HUES64 (cell line): Measurements from ENCODE around the gene SYNE1.
"Not testable (repeated sequence)": the region's sequence is repeated elsewhere in the genome, so short reads cannot be mapped to it uniquely, and the experiment has no call there.

Experiments
- H3K27ac ChIP-seq: 2 replicates; pipeline ENCODE4 v1.7.0; 2013; ENCODE audit warnings: low read depth, low read length, inconsistent platforms
- H3K27me3 ChIP-seq: 2 replicates; pipeline ENCODE4 v1.6.1; 2013; ENCODE audit warnings: mild to moderate bottlenecking, low read length; ENCODE audit not compliant: insufficient read depth
- H3K36me3 ChIP-seq: 2 replicates; pipeline ENCODE4 v1.6.1; 2013; ENCODE audit warnings: mild to moderate bottlenecking, low read length; ENCODE audit not compliant: insufficient read depth
- H3K4me1 ChIP-seq: 2 replicates; pipeline ENCODE4 v1.6.1; 2013; ENCODE audit warnings: mild to moderate bottlenecking, low read length, moderate library complexity; ENCODE audit not compliant: insufficient read depth
- H3K4me3 ChIP-seq: 2 replicates; pipeline ENCODE4 v1.5.1; 2013; ENCODE audit warnings: mild to moderate bottlenecking, low read length, moderate library complexity
- H3K9ac ChIP-seq: 2 replicates; pipeline ENCODE4 v1.6.1; 2013; ENCODE audit warnings: mild to moderate bottlenecking, low read depth, low read length
- H3K9me3 ChIP-seq: 2 replicates; pipeline ENCODE4 v1.6.1; 2013; ENCODE audit warnings: low read depth, low read length; ENCODE audit not compliant: insufficient read depth
- WGBS: fragments of 150-250, 120-280 bp; methylation state at CpG from one replicate; pipeline ENCODE4 v1.1.7; 2013; ENCODE audit warnings: missing lambda C conversion rate; 5-methylcytosine and 5-hydroxymethylcytosine counted together

SYNE1 gene

DNA sequence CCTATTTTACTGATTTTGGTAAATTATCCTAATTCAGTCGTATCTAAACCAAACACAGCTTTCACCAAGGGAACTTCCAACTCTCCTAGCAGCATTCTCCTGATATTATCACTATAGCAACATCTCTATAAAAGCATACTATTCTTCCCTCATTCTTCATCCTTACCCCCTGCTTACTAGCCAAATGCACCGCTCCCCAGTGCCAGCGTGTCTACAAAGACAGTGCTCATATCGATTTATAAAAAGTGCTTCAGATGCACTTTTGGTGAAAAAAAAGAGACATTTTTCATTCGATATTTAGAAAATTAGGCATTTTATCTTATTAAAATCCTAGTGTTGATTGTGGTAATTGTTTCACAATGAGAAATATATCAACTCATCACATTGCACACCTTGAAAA lies 74.0 kb downstream of the SYNE1 start:
- H3K27ac ChIP-seq, result no peak overlapping the region
- 95% methylated on average over 5 of the region's 5 CpGs for WGBS
- H3K9ac ChIP-seq, result no peak overlapping the region
- H3K4me1 ChIP-seq, result no peaks in the 10 kb centered on the region
- H3K9me3 ChIP-seq, result no peaks in the 10 kb centered on the region
- no peak overlapping the region for H3K4me3 ChIP-seq
- H3K27me3 ChIP-seq, result no peaks in the 10 kb centered on the region
- no peaks in the 10 kb centered on the region for H3K36me3 ChIP-seq

- not testable (repeated sequence) for H3K36me3 ChIP-seq, H3K27me3 ChIP-seq, H3K4me3 ChIP-seq, H3K9ac ChIP-seq, H3K9me3 ChIP-seq, H3K27ac ChIP-seq, H3K4me1 ChIP-seq
- 100% methylated on average over 1 of the region's 1 CpG for WGBS
Observed at GRCh38 chr6:152558798-152559197, 78.4 kb downstream of the SYNE1 start.

DNA sequence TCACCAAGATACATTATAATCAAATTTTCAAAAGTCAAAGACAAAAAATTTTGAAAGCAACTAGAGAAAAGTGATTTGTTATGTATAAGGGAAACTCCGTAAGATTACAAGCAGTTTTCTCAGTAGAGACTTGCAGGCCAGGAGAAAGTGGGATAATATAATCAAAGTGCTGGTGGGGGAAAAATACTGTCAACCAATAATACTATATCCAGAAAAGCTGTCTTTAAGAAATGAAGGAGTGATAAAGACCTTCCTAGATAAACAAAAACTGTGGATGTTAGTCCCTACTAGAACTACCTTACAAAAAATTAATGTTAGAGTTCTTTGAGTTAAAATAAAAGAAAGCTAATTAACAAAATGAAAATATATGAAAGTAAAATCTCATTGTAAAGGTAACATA lies 79.7 kb downstream of the SYNE1 start:
- peaks cover 3% of the 10 kb centered on the region; the same call in 1 of the 2 replicates for H3K9me3 ChIP-seq
- no peaks in the 10 kb centered on the region for H3K4me1 ChIP-seq
- WGBS, result 94% methylated on average over 1 of the region's 1 CpG
- no peaks in the 10 kb centered on the region for H3K27me3 ChIP-seq
- no peak overlapping the region for H3K27ac ChIP-seq
- no peak overlapping the region for H3K9ac ChIP-seq
- H3K36me3 ChIP-seq, result no peaks in the 10 kb centered on the region
- no peak overlapping the region for H3K4me3 ChIP-seq

GRCh38 chr6:152554851-152555250 lies 82.3 kb downstream of the SYNE1 start:
- peaks cover 3% of the 10 kb centered on the region; the same call in 1 of the 2 replicates for H3K9me3 ChIP-seq
- H3K27ac ChIP-seq, result no peak overlapping the region
- WGBS, result no CpG with 5 or more reads among the region's 1 CpG
- H3K36me3 ChIP-seq, result no peaks in the 10 kb centered on the region
- no peaks in the 10 kb centered on the region for H3K4me1 ChIP-seq
- no peaks in the 10 kb centered on the region for H3K27me3 ChIP-seq
- H3K9ac ChIP-seq, result no peak overlapping the region
- H3K4me3 ChIP-seq, result no peak overlapping the region

DNA sequence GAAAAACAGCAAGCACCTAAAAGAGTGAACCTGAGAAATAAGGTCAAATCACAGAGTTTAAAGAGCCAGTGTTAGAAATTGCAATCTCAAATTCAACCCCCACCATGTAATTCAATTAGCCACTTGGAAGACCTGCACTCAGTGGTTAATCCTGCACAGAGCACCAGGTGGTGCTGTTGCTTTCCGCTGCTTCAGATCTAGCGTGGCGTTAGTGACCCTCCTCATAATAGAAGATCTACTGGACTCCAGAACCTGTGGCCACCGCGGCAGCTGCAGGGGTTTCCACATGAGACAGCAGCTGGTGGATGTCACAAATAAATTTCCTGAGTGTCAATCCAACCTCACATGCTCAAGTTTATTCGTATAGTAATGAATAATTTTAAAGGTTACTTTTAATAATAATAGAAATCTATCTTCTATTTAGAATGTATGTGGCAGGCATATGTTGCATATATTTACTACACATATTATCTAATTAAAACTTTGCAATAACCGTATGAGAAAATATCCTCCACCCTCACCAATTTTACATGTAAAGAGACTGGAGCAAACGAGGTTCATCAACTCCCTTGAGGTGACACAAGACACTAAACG lies 84.4 kb downstream of the SYNE1 start:
- Histone ChIP-seq H3K36me3 (no peaks in the 10 kb centered on the region), H3K4me1 (no peaks in the 10 kb centered on the region), H3K4me3 (no peak overlapping the region), H3K27ac (no peak overlapping the region), H3K27me3 (no peaks in the 10 kb centered on the region), H3K9ac (no peak overlapping the region), H3K9me3 (peaks cover 3% of the 10 kb centered on the region; the same call in 1 of the 2 replicates)
- 43% methylated on average over 8 of the region's 9 CpGs for WGBS

DNA sequence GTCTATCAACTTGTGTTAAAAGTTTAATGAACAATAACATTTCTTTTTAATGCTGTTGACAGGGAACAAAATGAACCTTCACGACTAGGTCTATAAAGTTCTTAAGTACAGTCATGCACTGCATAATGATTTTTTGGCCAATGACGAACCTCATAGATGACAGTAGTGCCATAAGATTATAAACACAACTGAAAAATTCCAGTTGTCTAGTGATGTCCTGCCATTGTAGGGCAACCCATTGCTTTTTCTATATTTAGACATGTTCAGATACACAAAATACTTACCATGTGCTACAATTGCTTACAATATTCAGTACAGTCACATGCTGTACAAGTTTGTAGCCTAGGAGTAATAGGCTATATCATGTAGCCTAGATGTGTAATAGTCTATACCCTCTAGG lies 93.6 kb downstream of the SYNE1 start:
- H3K27me3 ChIP-seq, result no peaks in the 10 kb centered on the region
- WGBS, result 84% methylated on average over 2 of the region's 2 CpGs
- no peak overlapping the region for H3K27ac ChIP-seq
- no peaks in the 10 kb centered on the region for H3K4me1 ChIP-seq
- H3K9me3 ChIP-seq, result no peaks in the 10 kb centered on the region
- H3K4me3 ChIP-seq, result no peak overlapping the region
- no peak overlapping the region for H3K9ac ChIP-seq
- H3K36me3 ChIP-seq, result no peaks in the 10 kb centered on the region

DNA sequence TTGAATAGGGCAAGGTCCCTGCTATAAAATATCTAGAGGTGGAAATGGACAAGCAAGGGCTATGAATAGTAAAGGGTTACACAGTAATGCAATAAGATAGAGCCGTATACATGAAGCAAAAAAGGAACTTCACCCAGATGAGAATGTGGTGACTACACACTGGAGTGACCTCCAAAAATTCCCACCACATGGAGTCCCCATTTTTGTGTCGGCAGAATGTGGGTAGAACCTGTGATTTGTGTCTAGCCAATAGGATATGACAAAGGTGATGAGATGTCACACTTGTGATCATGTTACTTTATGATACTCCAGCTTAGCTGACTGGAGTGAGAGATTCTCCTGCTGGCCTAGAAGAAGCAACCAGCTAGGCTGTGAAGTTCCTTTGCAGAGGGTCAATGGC lies 96.8 kb downstream of the SYNE1 start:
- H3K27me3 ChIP-seq, result no peaks in the 10 kb centered on the region
- WGBS, result 93% methylated on average over 2 of the region's 2 CpGs
- no peak overlapping the region for H3K9ac ChIP-seq
- no peaks in the 10 kb centered on the region for H3K9me3 ChIP-seq
- no peak overlapping the region for H3K4me3 ChIP-seq
- no peaks in the 10 kb centered on the region for H3K4me1 ChIP-seq
- no peak overlapping the region for H3K27ac ChIP-seq
- H3K36me3 ChIP-seq, result no peaks in the 10 kb centered on the region

DNA sequence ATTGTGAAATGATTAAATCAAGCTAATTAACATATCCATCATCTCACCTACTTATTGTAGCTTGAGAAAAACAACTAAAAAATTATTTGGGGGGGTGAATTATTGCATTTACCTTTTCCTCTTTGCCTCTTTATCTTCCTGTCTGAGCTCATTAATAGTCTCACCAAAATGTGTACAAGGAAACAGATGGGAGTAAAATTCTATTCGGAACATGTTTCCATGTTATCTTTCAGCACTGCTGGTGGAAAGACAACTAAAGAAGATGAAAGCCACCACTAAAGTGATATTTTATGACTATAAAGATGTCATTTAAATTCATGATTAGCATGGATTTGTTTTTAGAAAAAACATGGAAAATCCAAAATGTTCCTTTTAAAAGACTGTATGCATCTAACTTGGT lies 102.6 kb downstream of the SYNE1 start:
- WGBS, result 100% methylated on average over 1 of the region's 1 CpG
- no peak overlapping the region for H3K9ac ChIP-seq
- no peak overlapping the region for H3K4me3 ChIP-seq
- H3K27me3 ChIP-seq, result no peaks in the 10 kb centered on the region
- no peaks in the 10 kb centered on the region for H3K4me1 ChIP-seq
- H3K9me3 ChIP-seq, result peaks cover 2% of the 10 kb centered on the region; the same call in 1 of the 2 replicates
- H3K36me3 ChIP-seq, result no peaks in the 10 kb centered on the region
- H3K27ac ChIP-seq, result no peak overlapping the region

DNA sequence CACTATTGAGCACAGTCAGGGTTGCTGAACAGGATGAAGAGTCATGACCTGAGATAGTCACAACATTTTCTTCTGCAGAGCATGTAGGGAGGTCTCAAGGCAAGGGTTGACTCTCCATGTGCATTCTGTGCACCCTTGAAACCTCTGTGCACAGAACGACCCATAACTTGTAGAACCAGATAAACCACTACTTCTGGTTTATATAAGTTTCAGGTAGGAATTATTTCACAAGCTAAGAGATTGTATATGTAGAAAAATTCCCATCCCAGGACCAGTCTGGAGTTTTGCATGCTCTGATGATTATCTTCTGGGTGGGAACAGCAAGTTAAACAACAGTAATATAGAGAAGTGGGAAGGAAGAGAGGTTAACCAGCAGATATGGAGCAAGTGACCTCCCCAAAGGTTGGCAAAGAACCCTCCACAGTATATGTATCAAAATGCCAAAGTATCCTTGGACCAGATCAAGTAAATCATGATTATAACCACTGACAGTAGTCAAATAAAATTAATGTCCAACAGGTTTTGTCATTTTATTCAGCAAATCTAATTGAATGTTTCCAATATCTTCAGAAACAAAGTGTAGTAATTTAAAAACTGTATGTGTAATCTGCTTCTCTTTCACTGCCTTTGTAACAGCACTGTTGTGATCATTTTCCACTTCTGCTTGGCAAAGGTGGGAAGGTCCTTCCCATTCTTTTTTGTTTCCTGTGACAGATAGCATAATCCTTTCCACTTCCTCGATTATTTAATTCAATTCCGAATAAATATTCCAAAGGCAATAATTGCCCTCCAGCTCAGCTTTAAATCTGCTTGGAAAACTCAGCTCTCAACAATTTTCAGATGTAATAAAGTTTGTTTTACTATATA lies 104.4 kb downstream of the SYNE1 start:
- H3K4me1 ChIP-seq, result no peaks in the 10 kb centered on the region
- WGBS, result 91% methylated on average over 3 of the region's 3 CpGs

DNA sequence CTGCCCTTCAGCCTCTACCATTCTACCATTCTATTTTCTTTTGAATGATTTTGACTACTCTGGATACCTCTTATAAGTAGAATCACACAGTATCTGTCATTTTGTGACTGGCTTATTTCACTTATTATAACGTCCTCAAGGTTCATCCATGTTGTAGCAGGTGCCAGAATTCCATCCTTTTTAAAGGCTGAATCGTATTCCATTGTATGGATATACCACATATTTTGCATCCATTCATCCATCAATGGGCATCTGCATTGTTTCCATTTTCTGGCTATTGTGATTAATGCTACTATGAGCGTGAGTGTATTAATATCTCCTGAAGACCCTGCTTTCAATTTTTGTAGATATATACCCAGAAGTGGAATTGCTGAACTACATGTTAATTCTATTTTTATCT lies 105.5 kb downstream of the SYNE1 start:
- H3K9me3 ChIP-seq, result peaks cover 2% of the 10 kb centered on the region; the same call in 1 of the 2 replicates
- H3K4me3 ChIP-seq, result no peak overlapping the region
- no peak overlapping the region for H3K27ac ChIP-seq
- no peaks in the 10 kb centered on the region for H3K4me1 ChIP-seq
- no peaks in the 10 kb centered on the region for H3K36me3 ChIP-seq
- no peak overlapping the region for H3K9ac ChIP-seq
- 89% methylated on average over 2 of the region's 3 CpGs for WGBS
- H3K27me3 ChIP-seq, result no peaks in the 10 kb centered on the region

More for the DNA sequence above, 104.4 kb downstream of the SYNE1 start:
- H3K4me3 ChIP-seq, result no peak overlapping the region
- no peaks in the 10 kb centered on the region for H3K27me3 ChIP-seq
- H3K9me3 ChIP-seq, result peaks cover 2% of the 10 kb centered on the region; the same call in 1 of the 2 replicates
- no peak overlapping the region for H3K27ac ChIP-seq
- H3K9ac ChIP-seq, result no peak overlapping the region
- no peaks in the 10 kb centered on the region for H3K36me3 ChIP-seq

GRCh38 chr6:152529369-152529768 lies 107.8 kb downstream of the SYNE1 start:
- H3K27ac ChIP-seq, result no peak overlapping the region
- peaks cover 2% of the 10 kb centered on the region; the same call in 1 of the 2 replicates for H3K9me3 ChIP-seq
- H3K36me3 ChIP-seq, result no peaks in the 10 kb centered on the region
- no peak overlapping the region for H3K4me3 ChIP-seq
- no peaks in the 10 kb centered on the region for H3K27me3 ChIP-seq
- no peak overlapping the region for H3K9ac ChIP-seq
- no peaks in the 10 kb centered on the region for H3K4me1 ChIP-seq
